Fibroblast of villous mesenchyme (primary cell): ENCODE data around the gene ZNF287. TPM values are rescaled to one million over a fixed set of nuclear protein-coding genes. Genes with fewer than 3 reads are reported as not detected.
"Not testable (repeated sequence)": the region's sequence is repeated elsewhere in the genome, so short reads cannot be mapped to it uniquely, and the experiment has no call there.

Source experiments
- DNase-seq: peaks from one replicate; pipeline ENCODE4 v3.0.0-alpha.2; 2010; ENCODE audit warnings: low read depth
- H3K4me3 ChIP-seq: 2 replicates; pipeline ENCODE4 v1.5.1; 2011; ENCODE audit warnings: low read depth, mild to moderate bottlenecking, low read length
- CTCF ChIP-seq: IDR thresholded peaks from 2 replicates; pipeline ENCODE4 v1.5.1; 2012; ENCODE audit warnings: low read depth, mild to moderate bottlenecking, low read length; ENCODE audit not compliant: insufficient read depth
- total RNA-seq: library from RNA; depleted of rRNA; stranded (reverse); fragments of >200 nt; gene quantifications from 2 replicates; pipeline ENCODE4 v1.2.3, GENCODE V29; 2012

Gene ZNF287
- total RNA-seq, 1 donor, result 3.9 TPM

DNA sequence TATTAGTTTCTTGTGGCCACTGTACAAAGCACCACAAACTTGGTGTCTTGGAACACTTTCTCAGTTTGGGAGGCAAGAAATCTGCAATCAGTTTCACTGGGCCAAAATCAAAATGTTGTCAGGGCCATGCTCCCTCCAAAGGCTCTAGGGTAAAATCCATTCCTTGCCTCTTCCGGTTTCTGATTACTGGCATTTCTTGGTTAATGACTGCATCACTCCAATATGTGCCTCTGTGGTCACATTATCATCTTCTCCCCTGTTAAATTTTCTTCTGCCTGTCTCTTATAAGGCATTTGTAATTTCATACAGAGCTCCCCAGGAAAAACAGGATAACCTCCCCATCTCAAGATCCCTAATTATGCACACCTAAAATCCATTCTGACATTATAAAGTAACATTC lies 34.8 kb downstream of the ZNF287 start:
- no peak for TF ChIP-seq CTCF
- no peak for DNase-seq
- H3K4me3 ChIP-seq, result no peak overlapping the region

- no peak for TF ChIP-seq CTCF
- DNase-seq, result no peak
- no peak overlapping the region for H3K4me3 ChIP-seq
Measured at GRCh38 chr17:16529906-16530305, 39.1 kb downstream of the ZNF287 start.

GRCh38 chr17:16527298-16527697 lies 41.7 kb downstream of the ZNF287 start:
- no peak for DNase-seq
- no peak overlapping the region for H3K4me3 ChIP-seq
- no peak for TF ChIP-seq CTCF

GRCh38 chr17:16525556-16525955 lies 43.4 kb downstream of the ZNF287 start:
- TF ChIP-seq CTCF, result peak; percentile 19
- H3K4me3 ChIP-seq, DNase-seq: not testable (repeated sequence)

DNA sequence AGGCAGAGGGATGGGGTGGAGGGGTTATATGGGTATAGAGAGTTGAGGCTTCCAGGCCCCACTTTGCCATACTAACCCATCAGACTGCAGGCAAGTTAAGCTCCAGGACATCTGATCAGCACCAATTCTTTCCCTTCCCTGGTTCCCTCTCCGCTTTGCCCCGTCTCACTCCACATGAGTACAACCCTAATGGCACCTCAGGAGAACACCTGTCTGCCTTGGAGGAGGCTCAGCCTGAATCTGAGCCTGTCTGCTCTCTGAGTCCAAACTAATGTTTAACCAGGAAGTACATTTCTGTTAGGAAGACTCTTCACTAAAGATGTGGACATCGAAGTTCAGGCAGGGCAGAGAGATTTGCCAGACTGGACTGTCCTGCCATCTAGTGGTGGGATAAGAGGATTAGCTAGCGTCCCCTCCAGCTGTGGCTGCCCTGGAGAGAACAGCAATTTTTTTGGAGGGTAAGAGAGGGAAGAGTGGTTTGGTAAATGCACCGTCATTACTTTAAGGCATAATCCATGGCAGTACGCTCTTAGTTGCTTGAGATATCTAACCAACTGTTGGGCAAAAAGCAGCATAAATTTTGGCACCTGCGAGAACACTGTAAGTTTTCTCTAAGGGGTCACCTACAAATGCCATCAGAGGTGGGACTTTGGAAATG lies 47.8 kb downstream of the ZNF287 start:
- no peak overlapping the region for H3K4me3 ChIP-seq
- DNase-seq, result peak; percentile 92
- peak; percentile 93 for TF ChIP-seq CTCF

DNA sequence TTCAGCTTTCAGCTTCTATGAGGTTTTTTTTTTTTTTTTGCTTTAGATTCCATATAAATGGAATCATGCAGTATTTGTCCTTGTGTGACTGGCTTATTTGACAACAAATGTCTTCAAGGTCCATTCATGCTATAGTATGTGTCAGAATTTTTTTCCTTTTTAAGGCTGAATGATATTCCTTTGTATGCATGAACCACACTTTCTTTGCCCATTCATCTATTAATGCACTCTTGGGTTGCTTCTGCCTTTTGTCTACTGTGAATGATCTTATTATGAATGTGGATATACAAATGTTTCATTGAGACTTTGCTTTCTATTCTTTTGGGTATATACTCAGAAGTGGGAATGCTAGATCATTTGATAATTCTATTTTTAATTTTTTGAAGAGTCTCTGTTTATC lies 50.0 kb downstream of the ZNF287 start:
- no peak overlapping the region for H3K4me3 ChIP-seq
- no peak for DNase-seq
- TF ChIP-seq CTCF, result no peak

DNA sequence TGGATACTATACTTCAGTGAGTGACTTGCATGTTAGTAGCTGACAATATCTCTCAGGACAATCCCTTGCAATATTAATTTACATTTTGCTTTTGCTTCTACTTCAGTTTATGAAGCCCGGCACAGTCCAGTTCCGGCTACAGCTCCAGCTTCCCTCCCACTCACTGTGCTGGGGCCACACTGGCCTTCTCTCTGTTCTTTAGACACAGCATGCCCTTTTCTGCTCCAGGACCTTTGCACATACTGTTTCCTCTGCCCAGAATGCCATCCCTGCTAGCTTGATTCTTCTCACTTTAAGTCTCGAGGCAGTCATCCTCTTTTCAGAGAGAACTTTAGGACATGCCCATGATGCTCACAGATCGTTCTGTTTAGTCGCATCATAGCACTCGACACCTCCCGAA lies 51.5 kb downstream of the ZNF287 start:
- no peak overlapping the region for H3K4me3 ChIP-seq
- DNase-seq, result no peak
- no peak for TF ChIP-seq CTCF
